MM.1S (cell line): Measurements from ENCODE around the gene AP5Z1.

Experiments used
- CTCF ChIP-seq: fragments of 300-600 bp; sonication (generic); IDR thresholded peaks from 2 replicates; pipeline ENCODE4 v1.5.1; 2016; ENCODE audit warnings: antibody characterized with exemption, low read length, mixed read lengths
- EZH2 ChIP-seq: fragments of 300-600 bp; sonication (generic); optimal IDR thresholded peaks from 2 replicates; pipeline ENCODE3; 2017; ENCODE audit warnings: low read depth, mild to moderate bottlenecking, antibody characterized with exemption, low read length, mixed read lengths

- TF ChIP-seq CTCF: no peak
- TF ChIP-seq EZH2: no peak
These were observed 40.7 kb upstream of the AP5Z1 start for GRCh38 chr7:4734587-4735345.
